ENCODE measurements around the gene COA8. TPM values are rescaled to one million over a fixed set of nuclear protein-coding genes. Genes with fewer than 3 reads are reported as not detected.

COA8 gene
- total and polyA plus RNA-seq, 2 donors (not counting 3 experiments of a cell fraction or from before 2014, with no cell fraction given) = 19.1 to 46.4 TPM

DNA sequence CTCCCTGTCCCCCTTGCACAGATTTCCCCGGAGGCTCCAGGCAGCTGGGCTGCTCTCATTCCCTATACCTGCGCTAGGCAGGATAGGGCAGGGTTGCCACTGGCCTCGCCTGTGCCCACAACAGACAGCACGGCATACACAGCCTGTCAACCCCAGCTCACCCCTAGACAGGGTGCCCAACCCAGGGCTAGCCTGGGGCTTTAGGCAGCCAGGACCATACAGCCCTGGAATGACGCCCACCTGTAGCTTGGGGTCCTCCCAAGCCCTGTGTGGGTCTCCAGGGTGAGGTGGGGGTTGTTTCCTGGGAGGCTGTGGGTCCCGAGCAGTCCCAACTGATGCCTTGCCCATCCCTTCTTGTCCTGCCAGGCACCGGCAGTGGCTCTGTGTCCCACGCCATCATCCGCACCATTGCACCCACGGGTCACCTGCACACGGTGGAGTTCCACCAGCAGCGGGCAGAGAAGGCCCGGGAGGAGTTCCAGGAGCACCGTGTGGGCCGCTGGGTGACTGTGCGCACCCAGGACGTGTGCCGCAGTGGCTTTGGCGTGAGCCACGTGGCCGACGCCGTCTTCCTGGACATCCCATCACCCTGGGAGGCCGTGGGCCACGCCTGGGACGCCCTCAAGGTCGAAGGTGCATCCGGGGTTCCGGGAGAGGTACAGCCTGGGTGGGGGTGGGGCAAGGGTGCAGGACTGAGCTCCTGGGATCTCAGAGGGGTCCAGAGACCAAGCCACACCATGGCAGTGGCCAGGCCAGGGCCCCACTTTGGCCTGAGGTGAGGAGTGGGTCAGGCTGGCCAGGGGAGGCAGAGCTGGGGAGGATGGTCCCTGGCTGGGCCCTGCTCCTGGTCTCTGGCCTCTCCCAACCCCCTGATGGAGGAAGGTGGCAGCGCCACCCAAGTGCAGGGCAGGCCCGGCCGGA is 30.3 kb upstream of the COA8 start:
- Histone ChIP-seq H3K4me2 (ENCODE audit: insufficient read depth, low read length) (no peak overlapping the region), H3K4me1 (ENCODE audit: control insufficient read depth, extremely low read depth, insufficient read depth, low read length) (peaks cover 8% of the 10 kb centered on the region), H3K9me1 (replicated peaks; ENCODE audit: control insufficient read depth, extremely low read depth, insufficient read depth, low read length) (no peaks in the 10 kb centered on the region), H3K9me3 (replicated peaks; ENCODE audit: control insufficient read depth, insufficient read depth, low read length) (no peaks in the 10 kb centered on the region), H2AFZ (ENCODE audit: low read depth, low read length) (no peak overlapping the region), H3K36me3 (ENCODE audit: control insufficient read depth in 2 of 2, extremely low read depth in 1 of 2, insufficient read depth in 2 of 2, low read length in 2 of 2) (peaks cover 0 to 2% of the 10 kb centered on the region in 2 experiments), H3K27ac (ENCODE audit: insufficient read depth, low read depth, low read length) (no peak overlapping the region), H3K9ac (replicated peaks; ENCODE audit: extremely low read depth, insufficient read depth, low read length) (no peak overlapping the region), H3K79me2 (ENCODE audit: control insufficient read depth, insufficient read depth, low read length) (peaks cover 21% of the 10 kb centered on the region), H3K27me3 (ENCODE audit: control insufficient read depth in 2 of 2, insufficient read depth in 2 of 2, low read length in 2 of 2) (no peaks in the 10 kb centered on the region), H4K20me1 (replicated peaks; ENCODE audit: control insufficient read depth, extremely low read depth, insufficient read depth, low read length) (no peaks in the 10 kb centered on the region), H3K4me3 (replicated peaks in 1 of 3; ENCODE audit: insufficient read depth in 1 of 3, low read depth in 1 of 3, low read length in 3 of 3) (no peak overlapping the region)
- DNase-seq (ENCODE audit: low read depth, low spot score) (no peak), FAIRE-seq (no peak)
- ChIA-PET CTCF (interaction anchor here (1.1 to 5.5 kb wide), 3 partner anchors 13 to 15 kb away, joined by 3 to 33 read pairs (median 3); no protein-coding TSS in a partner anchor), POLR2A (no interaction called here)
- intact Hi-C loops (cut with micrococcal nuclease) = no loop called here
- no TSS peak for BruUV-seq (replicated peaks)
- no peak for TF ChIP-seq EZH2 (IDR thresholded peaks at IDR 0.05; ENCODE audit: borderline replicate concordance, low read depth, low read length, severe bottlenecking)
- no peak for TF ChIP-seq JUN (IDR thresholded peaks at IDR 0.05; ENCODE audit: borderline replicate concordance, insufficient read depth, insufficient read length, low read depth)
- TF ChIP-seq POLR2A (IDR thresholded peaks at IDR 0.05; ENCODE audit: low read depth, low read length) = no peak
- TF ChIP-seq, protein P1, sequence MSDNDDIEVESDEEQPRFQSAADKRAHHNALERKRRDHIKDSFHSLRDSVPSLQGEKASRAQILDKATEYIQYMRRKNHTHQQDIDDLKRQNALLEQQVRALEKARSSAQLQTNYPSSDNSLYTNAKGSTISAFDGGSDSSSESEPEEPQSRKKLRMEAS (IDR thresholded peaks at IDR 0.05; ENCODE audit: insufficient read depth, insufficient read length) = no peak
- TF ChIP-seq, protein P2, sequence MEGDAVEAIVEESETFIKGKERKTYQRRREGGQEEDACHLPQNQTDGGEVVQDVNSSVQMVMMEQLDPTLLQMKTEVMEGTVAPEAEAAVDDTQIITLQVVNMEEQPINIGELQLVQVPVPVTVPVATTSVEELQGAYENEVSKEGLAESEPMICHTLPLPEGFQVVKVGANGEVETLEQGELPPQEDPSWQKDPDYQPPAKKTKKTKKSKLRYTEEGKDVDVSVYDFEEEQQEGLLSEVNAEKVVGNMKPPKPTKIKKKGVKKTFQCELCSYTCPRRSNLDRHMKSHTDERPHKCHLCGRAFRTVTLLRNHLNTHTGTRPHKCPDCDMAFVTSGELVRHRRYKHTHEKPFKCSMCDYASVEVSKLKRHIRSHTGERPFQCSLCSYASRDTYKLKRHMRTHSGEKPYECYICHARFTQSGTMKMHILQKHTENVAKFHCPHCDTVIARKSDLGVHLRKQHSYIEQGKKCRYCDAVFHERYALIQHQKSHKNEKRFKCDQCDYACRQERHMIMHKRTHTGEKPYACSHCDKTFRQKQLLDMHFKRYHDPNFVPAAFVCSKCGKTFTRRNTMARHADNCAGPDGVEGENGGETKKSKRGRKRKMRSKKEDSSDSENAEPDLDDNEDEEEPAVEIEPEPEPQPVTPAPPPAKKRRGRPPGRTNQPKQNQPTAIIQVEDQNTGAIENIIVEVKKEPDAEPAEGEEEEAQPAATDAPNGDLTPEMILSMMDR (IDR thresholded peaks at IDR 0.05; ENCODE audit: extremely low read depth in 1 of 2, insufficient read depth in 1 of 2, low read depth in 1 of 2, low read length in 2 of 2) = no peak
- TF ChIP-seq GATA2 (IDR thresholded peaks at IDR 0.05; ENCODE audit: insufficient read depth, insufficient read length, low read depth, low read length) = no peak
- TF ChIP-seq POLR2AphosphoS5 (IDR thresholded peaks at IDR 0.05; ENCODE audit: insufficient read depth, low read depth, low read length) = no peak
- no peak for TF ChIP-seq MYC (IDR thresholded peaks at IDR 0.05; ENCODE audit: low read depth, low read length)
- TF ChIP-seq FOS (IDR thresholded peaks at IDR 0.05; ENCODE audit: borderline replicate concordance, insufficient read depth, low read length) = no peak
- dilution Hi-C loops (cut with MboI; ENCODE audit: extremely low pct_ligation_motif_present, low sequenced_read_pairs) = no loop called here
